Measurements from ENCODE around the gene EPN1.

DNA sequence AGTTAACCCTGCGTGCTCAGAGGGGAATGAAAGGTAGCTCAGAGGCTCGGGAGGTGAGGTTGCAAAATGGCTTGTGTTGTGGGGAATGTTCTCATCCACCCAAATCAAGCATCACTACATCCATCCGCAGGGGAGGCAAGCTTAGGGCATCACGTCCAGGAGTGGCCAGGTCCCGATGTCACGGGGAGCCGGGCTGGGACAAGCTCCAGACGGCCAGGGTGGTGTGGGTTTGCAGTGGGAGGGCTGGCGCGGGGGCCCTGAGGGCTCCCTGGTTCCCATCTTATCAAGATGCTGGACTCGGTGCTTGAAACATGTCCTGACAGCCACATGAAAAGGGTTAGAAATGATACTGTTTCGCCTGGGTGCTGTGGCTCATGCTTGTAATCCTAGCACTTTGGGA is 25.8 kb downstream of the EPN1 start:
- TF ChIP-seq, protein P1, sequence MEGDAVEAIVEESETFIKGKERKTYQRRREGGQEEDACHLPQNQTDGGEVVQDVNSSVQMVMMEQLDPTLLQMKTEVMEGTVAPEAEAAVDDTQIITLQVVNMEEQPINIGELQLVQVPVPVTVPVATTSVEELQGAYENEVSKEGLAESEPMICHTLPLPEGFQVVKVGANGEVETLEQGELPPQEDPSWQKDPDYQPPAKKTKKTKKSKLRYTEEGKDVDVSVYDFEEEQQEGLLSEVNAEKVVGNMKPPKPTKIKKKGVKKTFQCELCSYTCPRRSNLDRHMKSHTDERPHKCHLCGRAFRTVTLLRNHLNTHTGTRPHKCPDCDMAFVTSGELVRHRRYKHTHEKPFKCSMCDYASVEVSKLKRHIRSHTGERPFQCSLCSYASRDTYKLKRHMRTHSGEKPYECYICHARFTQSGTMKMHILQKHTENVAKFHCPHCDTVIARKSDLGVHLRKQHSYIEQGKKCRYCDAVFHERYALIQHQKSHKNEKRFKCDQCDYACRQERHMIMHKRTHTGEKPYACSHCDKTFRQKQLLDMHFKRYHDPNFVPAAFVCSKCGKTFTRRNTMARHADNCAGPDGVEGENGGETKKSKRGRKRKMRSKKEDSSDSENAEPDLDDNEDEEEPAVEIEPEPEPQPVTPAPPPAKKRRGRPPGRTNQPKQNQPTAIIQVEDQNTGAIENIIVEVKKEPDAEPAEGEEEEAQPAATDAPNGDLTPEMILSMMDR (IDR thresholded peaks at IDR 0.05; ENCODE audit: control extremely low read depth in 1 of 3, insufficient read depth in 1 of 3, low read depth in 1 of 3, low read length in 3 of 3): no peak
- TF ChIP-seq RNF2 (IDR thresholded peaks at IDR 0.05; ENCODE audit: borderline replicate concordance, low read depth, low read length, missing control alignments, poor library complexity, severe bottlenecking) (no peak), POLR2A (IDR thresholded peaks at IDR 0.05; ENCODE audit: control extremely low read depth in 1 of 2, low read depth in 2 of 2, low read length in 2 of 2) (no peak), BRCA1 (IDR thresholded peaks at IDR 0.05; ENCODE audit: low read depth, low read length) (no peak), HDAC2 (IDR thresholded peaks at IDR 0.05; ENCODE audit: borderline replicate concordance in 1 of 2, low read depth in 2 of 2, low read length in 2 of 2) (no peak), EZH2 (IDR thresholded peaks at IDR 0.05; ENCODE audit: low read depth, low read length, severe bottlenecking) (no peak), TAF1 (IDR thresholded peaks at IDR 0.05; ENCODE audit: low read depth, low read length) (no peak), EP300 (IDR thresholded peaks at IDR 0.05; ENCODE audit: borderline replicate concordance in 1 of 2, low read depth in 2 of 2, low read length in 2 of 2) (no peak), PHF8 (conservative IDR thresholded peaks at IDR 0.05; ENCODE audit: low read depth, low read length) (no peak), TCF12 (IDR thresholded peaks at IDR 0.05; ENCODE audit: low read depth, low read length) (no peak), CHD1 (IDR thresholded peaks at IDR 0.05; ENCODE audit: low read depth, low read length) (no peak), CHD2 (IDR thresholded peaks at IDR 0.05; ENCODE audit: low read length) (no peak)
- TF ChIP-seq, protein P2, sequence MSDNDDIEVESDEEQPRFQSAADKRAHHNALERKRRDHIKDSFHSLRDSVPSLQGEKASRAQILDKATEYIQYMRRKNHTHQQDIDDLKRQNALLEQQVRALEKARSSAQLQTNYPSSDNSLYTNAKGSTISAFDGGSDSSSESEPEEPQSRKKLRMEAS (IDR thresholded peaks at IDR 0.05): no peak

Data from H1 (cell line).